Measurements from ENCODE around the gene SP3. TPM values are rescaled to one million over a fixed set of nuclear protein-coding genes. Genes with fewer than 3 reads are reported as not detected.
A peak's percentile ranks its signal among the peaks of the same experiment; 100 is the strongest.

SP3 gene
- polyA plus RNA-seq, 1 donor (not counting 4 experiments of a cell fraction or from before 2014, with no cell fraction given), result 46.7 TPM

- Histone ChIP-seq H3K27me3 (ENCODE audit: control insufficient read depth, extremely low read depth, insufficient read depth, low read length) (no peaks in the 10 kb centered on the region), H3K9ac (ENCODE audit: control insufficient read depth, extremely low read depth, insufficient read depth, low read length) (peak overlapping the region; percentile 6), H3K36me3 (ENCODE audit: control insufficient read depth in 2 of 2, extremely low read depth in 1 of 2, insufficient read depth in 2 of 2, low read length in 2 of 2) (no peaks in the 10 kb centered on the region), H4K20me1 (ENCODE audit: control insufficient read depth, extremely low read depth, insufficient read depth, low read length) (no peaks in the 10 kb centered on the region), H3K4me3 (ENCODE audit: control insufficient read depth in 2 of 3, extremely low read depth in 1 of 3, insufficient read depth in 2 of 3, low read depth in 1 of 3, low read length in 3 of 3) (peak overlapping the region in 2 of 3 experiments; percentile 5 to 8), H3K9me1 (ENCODE audit: control insufficient read depth, extremely low read depth, insufficient read depth, low read length) (no peaks in the 10 kb centered on the region), H3K4me2 (ENCODE audit: control insufficient read depth, extremely low read depth, insufficient read depth, low read depth, low read length) (peak overlapping the region; percentile 63), H3K27ac (ENCODE audit: control insufficient read depth, insufficient read depth, low read length) (peak overlapping the region; percentile 3), H3K9me3 (ENCODE audit: control insufficient read depth, low read depth, low read length) (no peaks in the 10 kb centered on the region), H3K4me1 (ENCODE audit: control insufficient read depth, extremely low read depth, insufficient read depth, low read length) (peaks cover 18% of the 10 kb centered on the region), H3K79me2 (ENCODE audit: control insufficient read depth, insufficient read depth, low read length) (no peaks in the 10 kb centered on the region), H2AFZ (ENCODE audit: control insufficient read depth, low read length) (no peak overlapping the region)
- dilution Hi-C loops (cut with MboI; ENCODE audit: extremely low pct_ligation_motif_present, low sequenced_read_pairs), result no loop called here
- DNase-seq (ENCODE audit: low read depth, low spot score), result peak; percentile 13
- no peak for TF ChIP-seq EZH2 (IDR thresholded peaks at IDR 0.05; ENCODE audit: low read length)
- TF ChIP-seq, protein P1, sequence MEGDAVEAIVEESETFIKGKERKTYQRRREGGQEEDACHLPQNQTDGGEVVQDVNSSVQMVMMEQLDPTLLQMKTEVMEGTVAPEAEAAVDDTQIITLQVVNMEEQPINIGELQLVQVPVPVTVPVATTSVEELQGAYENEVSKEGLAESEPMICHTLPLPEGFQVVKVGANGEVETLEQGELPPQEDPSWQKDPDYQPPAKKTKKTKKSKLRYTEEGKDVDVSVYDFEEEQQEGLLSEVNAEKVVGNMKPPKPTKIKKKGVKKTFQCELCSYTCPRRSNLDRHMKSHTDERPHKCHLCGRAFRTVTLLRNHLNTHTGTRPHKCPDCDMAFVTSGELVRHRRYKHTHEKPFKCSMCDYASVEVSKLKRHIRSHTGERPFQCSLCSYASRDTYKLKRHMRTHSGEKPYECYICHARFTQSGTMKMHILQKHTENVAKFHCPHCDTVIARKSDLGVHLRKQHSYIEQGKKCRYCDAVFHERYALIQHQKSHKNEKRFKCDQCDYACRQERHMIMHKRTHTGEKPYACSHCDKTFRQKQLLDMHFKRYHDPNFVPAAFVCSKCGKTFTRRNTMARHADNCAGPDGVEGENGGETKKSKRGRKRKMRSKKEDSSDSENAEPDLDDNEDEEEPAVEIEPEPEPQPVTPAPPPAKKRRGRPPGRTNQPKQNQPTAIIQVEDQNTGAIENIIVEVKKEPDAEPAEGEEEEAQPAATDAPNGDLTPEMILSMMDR (optimal IDR thresholded peaks at IDR 0.05 in 1 of 3, IDR thresholded peaks at IDR 0.05 in 1 of 3, conservative IDR thresholded peaks at IDR 0.05 in 1 of 3; ENCODE audit: extremely low read depth in 1 of 3, insufficient read depth in 2 of 3, low read length in 3 of 3), result no peak
- no peak for FAIRE-seq
Measured at GRCh38 chr2:173991856-173992588, 26.8 kb upstream of the SP3 start.

- Histone ChIP-seq H3K4me1 (ENCODE audit: control insufficient read depth, extremely low read depth, insufficient read depth, low read length) (peaks cover 18% of the 10 kb centered on the region), H3K4me2 (ENCODE audit: control insufficient read depth, extremely low read depth, insufficient read depth, low read depth, low read length) (peak overlapping the region; percentile 63)
- dilution Hi-C loops (cut with MboI; ENCODE audit: extremely low pct_ligation_motif_present, low sequenced_read_pairs), result no loop called here
Measured at GRCh38 chr2:173990970-173991819, 26.0 kb upstream of the SP3 start.

More at GRCh38 chr2:173990970-173991819, 26.0 kb upstream of the SP3 start:
- Histone ChIP-seq H3K79me2 (ENCODE audit: control insufficient read depth, insufficient read depth, low read length) (no peaks in the 10 kb centered on the region), H3K27me3 (ENCODE audit: control insufficient read depth, extremely low read depth, insufficient read depth, low read length) (no peaks in the 10 kb centered on the region), H3K27ac (ENCODE audit: control insufficient read depth, insufficient read depth, low read length) (peak overlapping the region; percentile 3), H3K9me1 (ENCODE audit: control insufficient read depth, extremely low read depth, insufficient read depth, low read length) (no peaks in the 10 kb centered on the region), H3K4me3 (ENCODE audit: control insufficient read depth in 2 of 3, extremely low read depth in 1 of 3, insufficient read depth in 2 of 3, low read depth in 1 of 3, low read length in 3 of 3) (peak overlapping the region in 1 of 3 experiments; percentile 35), H3K36me3 (ENCODE audit: control insufficient read depth in 2 of 2, extremely low read depth in 1 of 2, insufficient read depth in 2 of 2, low read length in 2 of 2) (no peaks in the 10 kb centered on the region), H3K9me3 (ENCODE audit: control insufficient read depth, low read depth, low read length) (no peaks in the 10 kb centered on the region), H2AFZ (ENCODE audit: control insufficient read depth, low read length) (peak overlapping the region; percentile 55), H4K20me1 (ENCODE audit: control insufficient read depth, extremely low read depth, insufficient read depth, low read length) (no peaks in the 10 kb centered on the region), H3K9ac (ENCODE audit: control insufficient read depth, extremely low read depth, insufficient read depth, low read length) (peak overlapping the region; percentile 6)
- TF ChIP-seq, protein P1 (optimal IDR thresholded peaks at IDR 0.05 in 1 of 3, IDR thresholded peaks at IDR 0.05 in 1 of 3, conservative IDR thresholded peaks at IDR 0.05 in 1 of 3; ENCODE audit: extremely low read depth in 1 of 3, insufficient read depth in 2 of 3, low read length in 3 of 3), result no peak
- TF ChIP-seq EZH2 (IDR thresholded peaks at IDR 0.05; ENCODE audit: low read length), result no peak
- FAIRE-seq (peak; percentile 64), DNase-seq (ENCODE audit: low read depth, low spot score) (no peak)

Measured in keratinocyte (primary cell).